GM12878 (cell line): ENCODE data around the gene TFF2. TPM values are rescaled to one million over a fixed set of nuclear protein-coding genes. Genes with fewer than 3 reads are reported as not detected.

ENCODE experiments used
- ATAC-seq: fragments of 200-7000 bp; cut with Tn5 transposase; 3 replicates; pipeline ENCODE4 v1.9.1; 2020; ENCODE audit warnings: mild to moderate bottlenecking, moderate library complexity
- BruUV-seq: library from RNA; stranded (reverse); fragments of 400-500 nt; replicated peaks from 2 replicates; lab custom pipeline; 2021; lab: Mats Ljungman, UMichigan
- CTCF ChIA-PET: fragments of 300-600 bp; sonication (Branson Sonifier 250); formaldehyde crosslinking; extraction: SDS; loops from one replicate; lab custom pipeline; 2021; ENCODE audit warnings: inconsistent platforms; lab: Yijun Ruan, JAX
- POLR2A ChIA-PET: fragments of 350-600 bp; formaldehyde crosslinking; extraction: SDS; loops from one replicate; lab custom pipeline; 2021; ENCODE audit warnings: inconsistent platforms; lab: Charles Lee
- RAD21 ChIA-PET: fragments of 300-600 bp; sonication (Branson Sonifier 250); formaldehyde crosslinking; loops from one replicate; lab custom pipeline; 2023; ENCODE audit warnings: antibody characterized with exemption; ENCODE audit not compliant: unreplicated experiment; lab: Charles Lee
- SMC1A ChIA-PET: fragments of 300-600 bp; sonication (Branson Sonifier 250); formaldehyde crosslinking; loops from one replicate; lab custom pipeline; 2023; ENCODE audit not compliant: unreplicated experiment, uncharacterized antibody; lab: Charles Lee
- DNase-seq: peaks from one replicate; pipeline ENCODE4 v3.0.0-alpha.2; 2011; ENCODE audit warnings: low read depth, low spot score
- FAIRE-seq: peaks from 3 replicates; lab custom pipeline; 2011; peaks lifted over from hg19 to GRCh38; lab: Jason Lieb, UNC
- H2AFZ ChIP-seq: 2 replicates; pipeline ENCODE4 v1.6.0; 2011; ENCODE audit warnings: low read depth, low read length, control low read depth; ENCODE audit not compliant: control insufficient read depth
- H3K27ac ChIP-seq: 2 replicates; pipeline ENCODE4 v1.5.1; 2011; ENCODE audit warnings: control low read depth; ENCODE audit not compliant: control insufficient read depth, insufficient read depth
- H3K27me3 ChIP-seq, 2 experiments: replicated peaks in 1 of 2; 2 replicates each; pipeline versions ENCODE4 v1.6.0 to v1.6.1; 2011; ENCODE audit warnings: low read length in 1 of 2; ENCODE audit not compliant: control insufficient read depth in 2 of 2, insufficient read depth in 2 of 2
- H3K36me3 ChIP-seq, 2 experiments: 2 replicates each; pipeline ENCODE4 v1.5.1; 2011; ENCODE audit warnings: low read length in 1 of 2; ENCODE audit not compliant: control insufficient read depth in 2 of 2, insufficient read depth in 2 of 2
- H3K4me1 ChIP-seq: 2 replicates; pipeline ENCODE4 v1.6.1; 2011; ENCODE audit warnings: mild to moderate bottlenecking, low read length, moderate library complexity, mixed read lengths; ENCODE audit not compliant: control insufficient read depth, insufficient read depth
- H3K4me2 ChIP-seq: 2 replicates; pipeline ENCODE4 v1.6.0; 2011; ENCODE audit warnings: control low read depth; ENCODE audit not compliant: control insufficient read depth, insufficient read depth
- H3K4me3 ChIP-seq: fragments of 200-600 bp; sonication (generic); 2 replicates; pipeline ENCODE4 v1.5.1; 2016
- H3K79me2 ChIP-seq: 2 replicates; pipeline ENCODE4 v1.6.0; 2011; ENCODE audit warnings: low read length; ENCODE audit not compliant: control insufficient read depth, insufficient read depth
- H3K9ac ChIP-seq: 2 replicates; pipeline ENCODE4 v1.8.0; 2011; ENCODE audit warnings: low read length, control low read depth, mixed read lengths; ENCODE audit not compliant: control insufficient read depth, insufficient read depth
- H3K9me3 ChIP-seq: replicated peaks from 3 replicates; pipeline ENCODE4 v1.5.1; 2011; ENCODE audit warnings: mild to moderate bottlenecking, low read length; ENCODE audit not compliant: control insufficient read depth, insufficient read depth
- H4K20me1 ChIP-seq: 2 replicates; pipeline ENCODE4 v1.6.0; 2011; ENCODE audit not compliant: control insufficient read depth, insufficient read depth
- ASH2L ChIP-seq: fragments of 300-600, 200-600 bp; sonication (generic); IDR thresholded peaks from 2 replicates; pipeline ENCODE4 v1.6.1; 2017; ENCODE audit warnings: low read depth, mild to moderate bottlenecking, borderline replicate concordance
- BMI1 ChIP-seq: fragments of 450-650 bp; IDR thresholded peaks from 2 replicates; pipeline ENCODE4 v1.6.1; 2016; ENCODE audit warnings: mild to moderate bottlenecking, moderate library complexity, borderline replicate concordance
- EED ChIP-seq: sonication (generic); IDR thresholded peaks from 2 replicates; pipeline ENCODE4 v1.6.1; 2016; ENCODE audit warnings: antibody characterized with exemption, low read depth
- ETV6 ChIP-seq, 2 experiments: fragments of 450-650 bp in 1 of 2; IDR thresholded peaks in 1 of 2; conservative IDR thresholded peaks in 1 of 2; 2 replicates each; pipeline ENCODE4 v1.6.1; 2014; ENCODE audit warnings: antibody characterized with exemption in 1 of 2, borderline replicate concordance in 1 of 2, low read depth in 1 of 2, mild to moderate bottlenecking in 1 of 2, moderate library complexity in 1 of 2
- HDAC6 ChIP-seq: fragments of 200-600 bp; sonication (generic); IDR thresholded peaks from one replicate; pipeline ENCODE4 v1.8.0; 2017; ENCODE audit warnings: antibody characterized with exemption; ENCODE audit not compliant: unreplicated experiment
- MXI1 ChIP-seq: fragments of 150-350 bp; IDR thresholded peaks from 2 replicates; pipeline ENCODE4 v1.6.1; 2011; ENCODE audit warnings: low read depth, mild to moderate bottlenecking, inconsistent platforms, low read length, improper control_type of control experiment
- ZBTB33 ChIP-seq: fragments of 450-650 bp; IDR thresholded peaks from 2 replicates; pipeline ENCODE4 v1.6.1; 2017; ENCODE audit warnings: mild to moderate bottlenecking
- ZBTB40 ChIP-seq: fragments of 450-650 bp; IDR thresholded peaks from 2 replicates; pipeline ENCODE4 v1.6.1; 2016; ENCODE audit warnings: mild to moderate bottlenecking, moderate library complexity, borderline replicate concordance
- ZNF207 ChIP-seq: fragments of 450-650 bp; IDR thresholded peaks from 2 replicates; pipeline ENCODE4 v1.6.1; 2014; ENCODE audit warnings: antibody characterized with exemption, mild to moderate bottlenecking, borderline replicate concordance
- ZNF217 ChIP-seq: fragments of 450-650 bp; IDR thresholded peaks from 2 replicates; pipeline ENCODE4 v1.6.1; 2017; ENCODE audit warnings: antibody characterized with exemption, mild to moderate bottlenecking
- ZNF24 ChIP-seq: fragments of 450-650 bp; IDR thresholded peaks from 2 replicates; pipeline ENCODE4 v1.6.1; 2017; ENCODE audit warnings: antibody characterized with exemption, mild to moderate bottlenecking
- ZNF592 ChIP-seq: fragments of 450-650 bp; IDR thresholded peaks from 2 replicates; pipeline ENCODE4 v1.6.1; 2017; ENCODE audit warnings: mild to moderate bottlenecking, moderate library complexity
- WGBS: methylation state at CpG from one replicate; pipeline ENCODE4 v1.1.6; 2016; ENCODE audit warnings: low lambda C conversion rate; ENCODE audit not compliant: insufficient replicate concordance, insufficient coverage; ENCODE audit errors: missing lambda C conversion rate; 5-methylcytosine and 5-hydroxymethylcytosine counted together
- in situ Hi-C: fragments of 300-500 bp; cut with MboI; formaldehyde crosslinking; loops from 9 replicates; pipeline ENCODE4 v1.14.3; 2018; ENCODE audit warnings: mixed read lengths
- intact Hi-C: fragments of 100-400 bp; cut with micrococcal nuclease; formaldehyde crosslinking; loops from one replicate; pipeline ENCODE4 v1.14.2; 2022; ENCODE audit not compliant: unreplicated experiment
- polyA plus RNA-seq, 11 experiments: library from polyadenylated mRNA; depleted of rRNA in 4 of 11; unstranded in 6 of 11; stranded (reverse) in 5 of 11; fragments of >200 nt; fragmentation: Nextera tagmentation in 4 of 11; fragmentation: Illumina TruSeq in 1 of 11; extraction: Ambion mirVana in 4 of 11; extraction: Trizol in 1 of 11; gene quantifications; 1 replicate in 1 of 11; 2 replicates in 10 of 11; pipeline versions ENCODE4 v1.2.1 to v1.2.3, GENCODE V29; 2011 to 2016; ENCODE audit warnings: inconsistent platforms in 2 of 11, missing spikeins in 2 of 11, low read depth in 1 of 11
- total RNA-seq, 4 experiments: library from RNA; depleted of rRNA in 3 of 4; stranded (reverse); fragments of >200 nt in 3 of 4; fragmentation: Illumina TruSeq in 1 of 4; extraction: Trizol in 1 of 4; gene quantifications; 2 replicates each; pipeline versions ENCODE4 v1.2.1 to v1.2.3, GENCODE V29; 2013 to 2021

TFF2 gene
- total and polyA plus RNA-seq, 10 of the 15 experiments (the other 5 are each of a cell fraction or from before 2014, with no cell fraction given) = 0.56 TPM; not detected in 9

DNA sequence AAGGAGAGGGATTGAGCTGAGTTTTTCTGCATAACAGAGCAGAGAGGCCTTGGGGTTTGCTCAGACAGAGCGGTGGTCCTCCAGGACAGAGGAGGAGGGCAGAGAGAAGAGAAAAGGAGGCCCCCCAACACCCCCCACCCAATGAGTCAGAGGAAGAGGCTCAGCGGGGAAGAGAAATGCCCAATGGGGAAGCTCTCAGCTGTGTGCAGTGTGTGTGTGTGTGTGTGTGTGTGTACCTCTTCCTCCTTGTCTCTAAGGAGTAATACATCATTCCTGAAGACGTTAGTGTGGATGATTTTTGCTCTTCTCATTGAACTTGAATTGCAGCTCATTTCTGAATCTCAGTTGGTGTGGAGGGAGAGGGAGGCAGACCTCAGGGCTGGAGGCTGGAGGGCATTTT lies 36.4 kb upstream of the TFF2 start (continued):
- no peak for TF ChIP-seq ZBTB40
- TF ChIP-seq BMI1 = no peak
- no peak for TF ChIP-seq ZNF24
- TF ChIP-seq HDAC6 = no peak

GRCh38 chr21:42386034-42386591 lies 35.3 kb upstream of the TFF2 start:
- BruUV-seq = no TSS peak
- H3K36me3 ChIP-seq = no peaks in the 10 kb centered on the region
- FAIRE-seq = no peak
- ChIA-PET CTCF (interaction anchor here (1.6 kb wide), 1 partner anchor 10 kb away, joined by 3 read pairs; no protein-coding TSS in a partner anchor), SMC1A (interaction anchor here (1.0 kb wide), 1 partner anchor 36 kb away, joined by 5 read pairs; no protein-coding TSS in a partner anchor), POLR2A (interaction anchor here (0.8 kb wide), 1 partner anchor 51 kb away, joined by 3 read pairs; no protein-coding TSS in a partner anchor), RAD21 (no interaction called here)
- H3K9me3 ChIP-seq = peaks cover 6% of the 10 kb centered on the region; the same call in 2 of the 3 replicates
- intact Hi-C loops (no loop called here), in situ Hi-C loops (no loop called here)
- ATAC-seq = no peak
- peaks cover 39% of the 10 kb centered on the region for H3K4me1 ChIP-seq
- no peak overlapping the region for H3K4me3 ChIP-seq
- no peaks in the 10 kb centered on the region for H4K20me1 ChIP-seq
- no peak overlapping the region for H3K9ac ChIP-seq
- no peaks in the 10 kb centered on the region for H3K27me3 ChIP-seq
- H3K4me2 ChIP-seq = no peak overlapping the region
- H3K79me2 ChIP-seq = peaks cover under 1% of the 10 kb centered on the region; the same call in 1 of the 2 replicates
- WGBS = 93% methylated on average over 11 of the region's 11 CpGs
- no peak for DNase-seq
- no peak overlapping the region for H3K27ac ChIP-seq
- no peak overlapping the region for H2AFZ ChIP-seq
- TF ChIP-seq EED (no peak), ZNF217 (no peak), ZNF592 (no peak), MXI1 (no peak), ZNF207 (no peak), ASH2L (no peak), ZBTB33 (no peak), ETV6 (conservative IDR thresholded peaks at IDR 0.05 in 1 of 2, IDR thresholded peaks at IDR 0.05 in 1 of 2; ENCODE audit: borderline replicate concordance in 1 of 2, low read depth in 1 of 2) (no peak)
